NCI-H2107 (cell line): ENCODE measurements around the gene ISG20L2.

ENCODE experiments used
- DNase-seq: peaks from one replicate; lab custom pipeline; 2025; lab: John Stamatoyannopoulos, UW

The ISG20L2 gene

DNA sequence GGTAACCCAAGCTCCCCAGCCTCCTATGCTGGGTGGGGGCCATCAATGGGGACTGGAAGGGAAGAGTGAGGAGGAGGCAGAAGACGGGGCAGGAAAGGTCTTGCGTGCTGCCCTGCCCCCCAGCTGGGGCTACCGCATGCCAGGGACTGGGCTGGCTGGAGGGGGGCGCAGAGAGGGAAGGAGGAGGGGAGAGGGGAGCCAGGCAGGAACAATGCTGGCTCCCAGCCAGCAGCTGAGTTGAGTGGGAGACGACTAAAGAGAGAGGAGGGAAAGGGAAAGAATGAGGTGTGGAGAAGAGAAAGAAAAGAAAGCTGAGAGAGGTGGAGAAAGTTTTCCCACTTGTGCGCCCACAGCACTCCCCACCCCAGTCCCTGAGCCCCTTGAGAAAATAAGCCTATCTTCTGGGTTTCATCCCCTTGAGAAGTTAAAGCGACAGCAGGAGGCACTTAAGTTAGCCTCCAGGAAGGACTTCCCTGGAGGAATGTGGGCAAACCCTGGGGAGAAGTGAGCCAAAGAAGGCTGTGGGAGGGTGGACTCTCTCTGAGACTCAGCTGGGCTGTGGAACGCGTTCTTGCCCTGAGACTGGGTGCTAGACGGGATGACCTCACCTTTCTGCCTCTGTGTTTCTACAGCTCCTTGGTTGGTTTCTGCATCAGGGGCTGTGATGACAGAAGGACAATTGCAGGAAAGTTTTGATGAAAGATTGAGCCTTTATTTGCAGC lies 38.5 kb downstream of the ISG20L2 start:
- DNase-seq: no peak

DNA sequence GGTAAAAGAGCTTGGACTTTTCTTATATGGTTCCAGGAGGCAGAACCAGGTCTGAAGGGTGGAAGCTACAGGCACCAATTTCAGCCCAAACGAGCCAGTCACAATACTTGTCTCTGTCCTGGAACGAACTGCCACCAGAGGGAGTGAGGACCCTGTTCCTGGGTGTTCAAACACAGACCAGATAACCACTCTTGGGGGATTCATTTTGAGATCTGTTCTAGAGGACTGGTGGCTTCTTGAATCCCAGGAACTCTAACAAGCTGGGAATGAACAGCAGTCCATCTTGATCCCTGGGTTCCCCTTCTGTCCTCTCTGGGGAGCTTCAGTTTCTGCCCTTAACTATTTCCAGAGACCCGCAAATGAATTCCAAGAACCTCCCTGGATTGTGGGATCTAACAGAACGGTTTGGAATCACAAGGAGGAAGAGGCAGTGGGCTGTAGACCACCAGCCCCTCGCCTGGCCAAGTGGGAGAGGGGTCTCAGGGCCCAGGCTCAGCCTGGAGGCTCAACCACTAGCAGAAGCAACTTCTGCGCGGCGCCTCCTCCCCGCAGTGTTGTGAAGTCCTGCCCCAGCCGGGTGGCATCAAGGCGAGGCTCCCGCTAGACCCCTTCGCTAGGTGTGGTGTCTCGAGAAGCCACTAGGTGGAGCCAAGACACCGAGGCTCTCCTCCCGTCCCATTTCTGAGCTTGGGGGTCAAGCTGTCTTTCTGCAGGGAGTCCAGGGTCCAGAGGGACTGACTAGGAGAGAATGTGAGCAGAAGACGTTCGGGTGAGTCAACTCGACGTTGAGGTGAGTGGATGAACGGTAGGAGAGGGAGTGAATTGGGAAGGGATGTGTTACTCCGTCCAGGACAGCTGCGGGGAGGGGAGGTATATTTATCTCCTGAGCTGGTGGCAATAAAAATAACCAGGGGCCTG lies 39.3 kb downstream of the ISG20L2 start:
- DNase-seq: peak; percentile 72

DNA sequence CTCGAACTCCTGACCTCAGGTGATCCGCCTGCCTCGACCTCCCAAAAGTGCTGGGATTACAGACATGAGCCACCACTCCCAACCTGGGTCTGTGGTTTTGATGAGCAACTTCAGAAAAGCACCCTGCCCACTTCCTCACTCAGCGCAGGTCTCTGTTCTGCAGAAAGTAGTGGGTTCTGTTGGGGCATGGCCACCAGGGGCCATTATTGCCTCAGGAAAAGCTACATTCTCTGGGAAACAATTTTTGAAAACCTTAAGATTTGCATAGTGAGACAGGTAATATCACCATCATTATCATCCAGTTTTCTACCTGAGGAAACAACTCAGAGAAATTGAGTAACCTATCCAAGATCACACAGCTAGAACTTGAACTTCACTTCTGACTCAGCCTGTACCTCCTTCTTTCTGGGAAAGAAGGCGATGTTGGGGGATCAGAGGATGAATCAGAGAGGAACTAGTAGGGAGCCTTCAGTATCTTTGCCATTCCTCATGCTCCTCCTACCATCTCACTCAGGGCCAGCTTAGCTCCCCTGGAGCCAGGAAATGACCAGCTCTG lies 44.3 kb downstream of the ISG20L2 start:
- no peak for DNase-seq

DNA sequence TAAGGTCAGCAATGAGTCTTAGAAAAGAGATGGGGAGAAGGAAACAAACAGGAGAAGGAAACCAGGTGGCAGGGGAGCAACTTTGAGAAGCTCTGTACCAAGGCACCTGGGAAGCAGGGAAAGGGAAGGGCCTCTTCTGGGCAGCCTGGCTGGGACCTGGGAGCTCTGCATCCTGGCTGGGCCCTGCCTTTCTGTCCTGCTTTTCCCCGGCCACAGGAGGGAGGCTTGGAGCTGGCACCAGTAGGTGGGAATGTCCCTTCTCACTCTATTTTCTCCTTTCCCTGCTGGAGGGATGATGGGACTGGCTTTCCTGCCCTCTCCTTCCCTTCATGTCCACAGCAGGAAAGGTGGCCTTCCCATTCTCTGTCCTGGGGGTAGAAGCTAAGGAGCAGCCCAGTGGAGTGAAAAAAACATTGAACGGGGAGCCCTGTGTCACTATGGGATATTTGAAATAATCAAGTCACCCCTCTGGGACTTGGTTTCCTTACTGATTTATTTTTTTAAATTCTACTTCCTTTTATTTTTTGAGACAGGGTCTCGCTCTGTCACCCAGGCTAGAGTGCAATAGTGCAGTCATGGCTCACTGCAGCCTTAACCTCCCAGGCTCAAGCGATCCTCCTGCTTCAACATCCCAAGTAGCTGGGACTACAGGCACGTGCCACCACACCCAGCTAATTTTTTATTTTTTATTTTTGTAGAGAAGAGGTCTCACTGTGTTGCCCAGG lies 46.2 kb downstream of the ISG20L2 start:
- DNase-seq: no peak

DNA sequence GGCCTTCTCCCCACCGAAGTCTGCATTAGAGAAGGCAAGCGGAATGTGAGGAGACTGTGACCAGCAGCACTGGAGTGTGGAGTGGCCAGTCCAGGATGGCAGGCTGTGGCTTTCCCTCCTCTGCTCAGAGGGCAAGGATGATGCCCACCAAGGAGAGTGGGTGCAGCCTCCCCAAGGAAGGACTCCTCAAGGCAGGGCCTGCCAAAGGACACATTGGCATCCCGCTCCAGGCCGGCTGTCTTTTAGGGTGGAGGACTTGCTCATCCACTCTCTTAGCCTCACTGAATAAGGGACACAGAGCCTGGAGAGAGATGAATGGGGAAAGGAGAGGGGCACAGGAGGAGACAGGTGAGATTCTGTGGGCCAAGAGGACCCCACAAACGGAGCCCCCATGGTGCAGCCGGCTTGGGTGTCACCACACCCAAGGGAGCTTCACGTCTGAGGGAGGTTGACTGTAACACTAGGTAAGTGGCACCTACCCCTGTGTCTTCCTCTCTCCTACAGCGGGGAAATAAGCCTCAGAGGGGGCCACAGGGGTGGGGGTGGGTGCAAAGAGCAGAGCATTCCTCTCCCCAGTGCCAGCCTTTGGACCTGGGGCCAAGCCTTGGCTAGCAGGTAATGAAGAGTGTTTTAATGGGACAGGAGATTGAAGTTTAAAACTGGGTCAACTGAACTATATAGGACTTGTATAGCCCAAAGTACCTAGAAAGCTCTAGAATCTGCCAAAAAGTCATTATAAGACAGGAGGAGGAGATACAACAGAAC lies 47.2 kb downstream of the ISG20L2 start:
- no peak for DNase-seq

DNA sequence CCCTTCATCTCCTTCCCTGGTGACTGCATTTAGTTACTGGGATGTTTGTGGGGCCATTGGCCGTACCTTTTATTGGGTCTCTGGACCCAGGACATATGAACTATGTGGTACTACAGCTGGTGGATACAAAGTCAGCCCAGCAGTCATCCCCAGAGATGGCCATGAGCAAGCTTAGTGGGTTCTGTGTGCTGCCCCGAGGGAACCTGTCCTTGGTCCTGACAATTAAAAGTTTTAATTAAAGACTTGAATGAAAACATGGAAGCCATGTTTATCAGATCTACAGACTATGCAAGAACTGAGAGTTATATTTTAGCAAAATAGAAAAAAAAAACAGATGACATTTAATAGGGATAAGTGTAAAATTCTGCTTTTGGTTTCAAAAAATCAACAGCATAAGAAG lies 48.5 kb downstream of the ISG20L2 start:
- DNase-seq: no peak

DNA sequence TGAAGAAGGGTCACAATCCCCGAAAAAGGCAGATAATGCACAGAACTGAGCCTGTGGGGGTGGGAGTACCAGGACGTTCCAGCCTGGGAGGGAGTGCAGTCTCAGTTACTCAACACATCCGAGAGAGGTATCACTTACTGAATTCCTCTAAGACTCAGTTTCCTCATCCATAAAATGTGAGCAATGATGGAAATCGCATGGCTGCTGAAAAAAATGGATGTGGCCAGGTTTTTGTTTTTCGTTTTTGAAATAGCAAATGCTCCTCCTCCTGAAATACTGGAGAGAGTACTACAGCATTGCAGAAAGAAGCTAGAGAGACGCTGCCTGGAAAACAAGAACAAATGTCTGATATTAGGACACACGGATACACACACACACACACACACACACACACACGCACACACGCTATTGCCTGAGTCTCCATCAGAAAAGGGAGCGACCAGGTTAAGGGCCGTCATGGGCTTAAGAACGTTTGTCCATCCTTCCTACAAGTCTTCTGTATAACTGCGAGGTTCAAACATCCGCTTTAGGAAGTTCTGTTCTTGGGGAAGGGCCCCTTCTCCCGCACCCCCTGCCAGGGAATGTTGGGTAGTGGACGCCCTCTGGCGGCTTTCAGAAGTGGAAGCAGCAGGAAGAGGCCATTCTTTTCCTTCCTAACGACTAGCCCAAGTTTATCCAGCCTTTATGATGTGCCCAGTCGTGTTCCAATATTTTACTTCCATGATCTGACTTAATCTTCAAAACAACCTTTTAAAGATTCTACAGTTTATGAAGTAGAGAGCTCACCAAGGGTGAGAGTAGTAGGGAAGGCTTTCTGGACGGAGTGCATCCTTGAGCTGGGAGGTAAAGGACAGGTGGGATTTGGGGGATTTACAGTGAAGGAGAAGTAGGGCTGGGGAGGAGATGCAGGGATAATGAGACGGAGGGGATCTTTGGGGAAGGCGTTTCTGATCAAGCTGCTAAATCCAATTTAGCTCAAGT lies 50.7 kb downstream of the ISG20L2 start:
- DNase-seq: peak; percentile 33

DNA sequence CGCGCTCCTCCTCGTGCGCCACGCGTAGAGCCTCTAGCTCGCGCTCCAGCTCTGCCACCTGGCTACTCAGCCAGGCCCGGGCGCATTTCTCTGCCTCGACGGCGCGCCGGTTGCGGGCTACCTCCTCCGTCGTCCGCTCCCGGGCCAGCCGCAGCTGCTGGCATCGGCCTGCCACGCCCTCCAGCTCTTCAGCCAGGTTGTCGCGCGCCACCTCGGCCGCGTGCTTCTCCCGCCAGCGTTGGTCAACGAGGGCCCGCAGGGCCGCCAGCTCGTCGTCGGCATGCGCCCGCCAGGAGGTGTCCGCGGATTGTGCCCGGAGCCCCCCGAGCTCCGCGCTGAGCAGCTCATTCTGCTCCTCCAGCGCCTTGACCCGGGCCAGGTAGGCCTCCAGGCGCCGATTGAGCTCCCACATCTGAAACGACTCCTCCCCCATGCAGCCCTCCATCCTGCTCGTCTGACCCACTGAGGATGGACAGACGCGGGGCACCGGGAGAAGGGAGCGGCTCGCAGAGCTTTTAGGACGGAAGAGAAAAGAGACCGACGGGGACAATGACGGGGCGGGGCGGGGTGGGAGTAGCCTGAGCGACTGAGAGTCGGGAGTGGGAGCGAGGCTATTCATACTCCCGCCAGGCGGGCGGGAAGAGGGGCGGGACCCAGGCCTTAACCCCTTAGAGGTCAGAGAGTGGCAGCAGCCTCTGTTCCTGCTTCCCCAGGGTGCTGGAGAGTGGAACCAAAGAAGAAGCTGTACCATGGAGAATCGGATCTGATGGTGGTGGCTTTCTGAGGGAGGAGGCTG lies 51.5 kb downstream of the ISG20L2 start, which contains the start of gene NES:
NES (minus strand) TSS at position 588 of the 796 bp plus-strand sequence; CDS start at position 445, 143 bp downstream.
- no peak for DNase-seq

DNA sequence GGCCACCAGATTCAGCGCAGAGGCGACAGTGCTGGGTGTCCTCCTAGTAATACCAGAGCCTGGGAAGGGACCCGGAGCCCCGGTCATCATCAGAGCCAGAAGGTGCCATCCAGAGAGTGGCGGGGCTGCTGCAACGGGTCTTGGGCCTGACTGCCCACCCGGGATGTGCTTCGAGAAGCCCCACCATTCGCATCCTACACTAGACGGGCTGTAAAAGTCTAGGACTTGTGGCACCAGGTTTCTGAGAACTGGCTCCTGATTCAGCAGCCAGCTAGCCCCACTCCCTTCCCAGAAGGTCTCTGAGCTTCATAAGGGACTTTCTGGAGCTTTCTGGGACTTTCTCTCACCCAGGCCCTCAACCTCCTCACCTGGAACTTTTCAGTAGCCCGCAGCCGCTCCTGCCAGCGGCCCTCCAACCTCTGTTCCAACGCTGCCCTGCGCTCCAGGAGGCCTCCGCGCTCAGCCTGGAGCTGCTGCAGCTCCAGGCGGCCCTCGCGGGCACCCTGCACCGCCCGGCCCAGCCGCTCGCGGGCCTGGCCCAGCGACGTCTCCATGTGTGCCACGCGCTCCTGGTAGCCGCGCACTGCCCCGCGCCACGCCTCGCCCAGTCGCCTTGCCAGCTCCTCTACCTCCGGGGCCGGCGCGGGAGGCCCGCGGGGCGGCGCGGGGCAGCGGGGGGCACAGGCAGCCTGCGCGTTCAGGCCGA lies 52.3 kb downstream of the ISG20L2 start:
- DNase-seq: no peak

DNA sequence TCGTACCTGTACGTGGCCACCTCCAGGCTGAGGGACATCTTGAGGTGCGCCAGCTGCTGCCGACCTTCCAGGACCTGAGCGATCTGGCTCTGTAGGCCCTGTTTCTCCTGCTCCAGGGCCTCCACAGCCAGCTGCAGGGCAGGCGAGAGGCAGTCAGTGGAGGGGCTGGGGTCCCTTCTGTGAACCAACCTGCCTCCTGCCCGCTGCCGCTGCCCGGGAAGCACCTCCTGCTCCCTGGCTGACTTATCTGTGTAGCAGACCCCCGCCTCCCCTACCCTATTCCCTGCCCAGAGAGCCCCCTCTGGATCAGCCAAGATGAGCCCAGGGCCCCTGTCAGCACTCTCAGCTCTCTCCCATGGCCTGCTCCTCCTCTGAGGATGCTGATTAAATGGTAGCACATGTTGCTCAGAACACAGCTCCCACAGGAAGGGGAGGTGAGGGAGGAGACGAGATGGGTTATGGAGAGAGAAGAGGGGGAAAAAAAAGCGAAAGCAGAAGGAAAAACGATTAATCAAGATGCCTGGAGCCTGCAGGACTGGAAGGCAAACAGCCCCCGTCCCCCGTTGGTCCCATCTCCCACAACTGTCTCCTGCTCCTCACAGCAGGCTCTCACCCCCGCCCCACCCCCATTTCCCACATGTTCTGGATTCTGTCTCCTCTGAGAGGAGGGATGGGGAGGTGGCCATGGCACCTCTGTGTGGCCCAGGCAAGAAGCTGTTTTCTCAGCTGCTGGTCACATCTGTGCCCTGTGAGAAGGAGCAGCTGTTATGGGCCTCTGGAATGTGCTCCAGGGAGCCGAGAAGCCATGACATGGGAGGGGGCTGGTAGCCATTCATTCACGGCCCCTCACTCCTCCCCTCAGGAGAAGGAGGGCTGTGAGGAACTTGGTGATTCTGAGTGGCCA lies 53.1 kb downstream of the ISG20L2 start:
- no peak for DNase-seq

DNA sequence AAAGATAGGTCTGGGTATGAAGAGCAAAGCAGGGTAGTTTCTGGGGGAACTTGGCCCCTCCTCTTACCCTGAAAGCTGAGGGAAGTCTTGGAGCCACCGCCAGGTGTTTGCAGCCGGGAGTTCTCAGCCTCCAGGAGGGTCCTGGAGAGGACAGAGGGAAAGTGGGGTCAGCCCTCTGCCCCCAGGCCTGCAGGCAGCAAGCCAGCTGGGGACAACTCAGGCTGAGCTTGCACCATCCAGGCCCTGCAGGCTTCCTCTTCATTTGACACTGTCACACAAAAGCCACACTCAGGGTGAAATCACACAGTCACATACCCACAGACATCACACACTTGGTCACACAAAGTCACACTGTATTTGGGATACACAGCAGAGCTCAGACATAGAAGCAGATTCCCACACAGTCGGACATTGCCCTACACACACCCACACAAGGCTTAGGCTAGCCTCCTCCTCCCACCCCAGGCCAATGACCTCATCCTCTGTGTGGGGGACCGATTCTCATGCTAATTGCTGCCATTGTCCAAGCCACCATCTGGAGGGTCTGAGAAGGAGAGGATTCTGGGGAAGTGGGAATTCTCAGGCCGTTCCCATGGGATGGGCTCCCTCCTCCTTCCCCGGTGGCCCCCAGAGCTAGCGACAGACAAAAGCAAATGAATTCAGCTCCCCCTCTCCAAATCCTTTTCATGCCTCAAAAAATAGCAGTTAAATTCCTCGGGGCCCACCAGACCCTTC lies 55.0 kb downstream of the ISG20L2 start:
- no peak for DNase-seq
